ENCODE measurements around the gene MED20. TPM values are rescaled to one million over a fixed set of nuclear protein-coding genes. Genes with fewer than 3 reads are reported as not detected.

The MED20 gene
- total RNA-seq, 1 experiment from 2014 or later, result 42.4 TPM

GRCh38 chr6:41942067-41942851, 21.3 kb upstream of the MED20 start:
- H3K27ac Mint-ChIP-seq, result peak overlapping the region; percentile 46
- ChIA-PET POLR2A (interaction anchor here (0.6 to 1.6 kb wide), 3 partner anchors 23 to 161 kb away, joined by 4 to 7 read pairs (median 4); no protein-coding TSS in a partner anchor), CTCF (interaction anchor here (0.6 to 5.1 kb wide), 8 partner anchors 21 to 208 kb away, joined by 3 to 91 read pairs (median 8); partner anchors contain the start of genes BYSL, MED20 and TOMM6)
- DNase-seq (ENCODE audit: low spot score) (no peak), ATAC-seq (no peak)
- TF ChIP-seq ATF3 (CRISPR knock-in tag; conservative IDR thresholded peaks at IDR 0.05) (no peak), NFYB (CRISPR knock-in tag; conservative IDR thresholded peaks at IDR 0.05; ENCODE audit: low read depth) (no peak), FOXK1 (CRISPR knock-in tag; IDR thresholded peaks at IDR 0.05) (no peak), ZNF425 (CRISPR knock-in tag; conservative IDR thresholded peaks at IDR 0.05) (no peak), MXD4 (CRISPR knock-in tag; IDR thresholded peaks at IDR 0.05; ENCODE audit: borderline replicate concordance) (no peak), NR3C1 (CRISPR knock-in tag; conservative IDR thresholded peaks at IDR 0.05; ENCODE audit: low read depth) (no peak), JUN (CRISPR knock-in tag; IDR thresholded peaks at IDR 0.05) (no peak), ZNF263 (CRISPR knock-in tag; IDR thresholded peaks at IDR 0.05; ENCODE audit: low read depth) (no peak), MLX (CRISPR knock-in tag; IDR thresholded peaks at IDR 0.05) (no peak), JAZF1 (CRISPR knock-in tag; IDR thresholded peaks at IDR 0.05) (no peak), ETV6 (CRISPR knock-in tag; IDR thresholded peaks at IDR 0.05) (no peak), GABPB1 (CRISPR knock-in tag; IDR thresholded peaks at IDR 0.05) (no peak)
- TF ChIP-seq, protein P1, sequence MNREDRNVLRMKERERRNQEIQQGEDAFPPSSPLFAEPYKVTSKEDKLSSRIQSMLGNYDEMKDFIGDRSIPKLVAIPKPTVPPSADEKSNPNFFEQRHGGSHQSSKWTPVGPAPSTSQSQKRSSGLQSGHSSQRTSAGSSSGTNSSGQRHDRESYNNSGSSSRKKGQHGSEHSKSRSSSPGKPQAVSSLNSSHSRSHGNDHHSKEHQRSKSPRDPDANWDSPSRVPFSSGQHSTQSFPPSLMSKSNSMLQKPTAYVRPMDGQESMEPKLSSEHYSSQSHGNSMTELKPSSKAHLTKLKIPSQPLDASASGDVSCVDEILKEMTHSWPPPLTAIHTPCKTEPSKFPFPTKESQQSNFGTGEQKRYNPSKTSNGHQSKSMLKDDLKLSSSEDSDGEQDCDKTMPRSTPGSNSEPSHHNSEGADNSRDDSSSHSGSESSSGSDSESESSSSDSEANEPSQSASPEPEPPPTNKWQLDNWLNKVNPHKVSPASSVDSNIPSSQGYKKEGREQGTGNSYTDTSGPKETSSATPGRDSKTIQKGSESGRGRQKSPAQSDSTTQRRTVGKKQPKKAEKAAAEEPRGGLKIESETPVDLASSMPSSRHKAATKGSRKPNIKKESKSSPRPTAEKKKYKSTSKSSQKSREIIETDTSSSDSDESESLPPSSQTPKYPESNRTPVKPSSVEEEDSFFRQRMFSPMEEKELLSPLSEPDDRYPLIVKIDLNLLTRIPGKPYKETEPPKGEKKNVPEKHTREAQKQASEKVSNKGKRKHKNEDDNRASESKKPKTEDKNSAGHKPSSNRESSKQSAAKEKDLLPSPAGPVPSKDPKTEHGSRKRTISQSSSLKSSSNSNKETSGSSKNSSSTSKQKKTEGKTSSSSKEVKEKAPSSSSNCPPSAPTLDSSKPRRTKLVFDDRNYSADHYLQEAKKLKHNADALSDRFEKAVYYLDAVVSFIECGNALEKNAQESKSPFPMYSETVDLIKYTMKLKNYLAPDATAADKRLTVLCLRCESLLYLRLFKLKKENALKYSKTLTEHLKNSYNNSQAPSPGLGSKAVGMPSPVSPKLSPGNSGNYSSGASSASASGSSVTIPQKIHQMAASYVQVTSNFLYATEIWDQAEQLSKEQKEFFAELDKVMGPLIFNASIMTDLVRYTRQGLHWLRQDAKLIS (CRISPR knock-in tag; IDR thresholded peaks at IDR 0.05; ENCODE audit: borderline replicate concordance), result no peak
- no peaks in the 10 kb centered on the region for H3K9me3 Mint-ChIP-seq
- H3K27me3 Mint-ChIP-seq (ENCODE audit: low read depth), result no peaks in the 10 kb centered on the region; the same call in 1 of the 2 replicates
- H3K4me3 Mint-ChIP-seq, result peak overlapping the region; percentile 64
- no peaks in the 10 kb centered on the region for H3K36me3 Mint-ChIP-seq
- peaks cover 32% of the 10 kb centered on the region for H3K4me1 Mint-ChIP-seq

DNA sequence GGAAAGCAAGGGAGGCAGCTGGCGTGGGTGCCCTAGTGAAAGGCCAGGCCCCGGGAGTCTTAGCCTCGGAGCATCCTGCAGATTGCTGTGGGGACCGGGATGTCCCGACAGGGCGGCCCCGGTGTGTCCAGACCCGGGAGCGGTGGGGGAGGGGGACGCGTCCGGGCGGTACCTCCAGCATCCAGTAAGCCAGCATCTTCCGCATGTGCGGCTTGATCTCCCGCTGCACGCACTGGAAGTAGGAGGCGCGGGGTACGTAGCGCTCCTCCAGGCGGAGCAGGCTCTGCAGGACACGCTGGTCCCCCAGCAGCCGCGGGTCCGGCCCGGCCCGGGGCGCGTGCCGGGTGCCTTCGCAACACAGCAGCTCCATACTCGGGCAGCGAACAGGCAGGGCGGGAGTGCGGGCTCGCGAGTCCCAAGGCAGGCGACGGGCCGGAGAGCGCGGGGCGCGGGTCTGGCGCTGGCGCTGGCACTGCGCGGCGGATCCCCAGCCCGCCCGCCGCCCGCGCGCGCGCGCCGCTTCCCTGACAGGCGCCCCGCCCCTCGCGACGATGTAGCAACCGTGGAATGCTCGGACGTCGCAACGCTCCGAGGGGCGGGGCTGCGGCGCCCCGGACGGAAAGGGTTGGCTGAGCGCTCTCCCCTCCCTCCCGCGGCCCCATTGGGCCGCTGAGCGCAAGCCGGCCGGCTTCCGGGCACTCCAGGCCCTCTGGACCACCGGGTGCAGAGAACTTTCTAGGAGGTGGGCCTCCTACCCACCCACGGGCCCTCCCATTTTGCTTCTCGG, 20.5 kb upstream of the MED20 start, which contains the start of gene CCND3:
Gene CCND3 (minus strand): TSS at position 529 of the 787 bp plus-strand sequence. CDS start 159 bp downstream, at position 370.
- Mint-ChIP-seq H3K27me3 (ENCODE audit: low read depth) (no peaks in the 10 kb centered on the region), H3K4me3 (peak within 1 kb of the TSS; percentile 92), H3K9me3 (no peaks in the 10 kb centered on the region), H3K36me3 (no peaks in the 10 kb centered on the region; the same call in 1 of the 2 replicates), H3K4me1 (peaks cover 32% of the 10 kb centered on the region), H3K27ac (peak within 1 kb of the TSS; percentile 46)
- DNase-seq (ENCODE audit: low spot score) (peak; percentile 81), ATAC-seq (peak; percentile 62)
- POLR2A ChIA-PET, result interaction anchor here (1.1 to 1.6 kb wide), 2 partner anchors 24 to 155 kb away, joined by 3 to 7 read pairs; no protein-coding TSS in a partner anchor
- CTCF ChIA-PET, result interaction anchor here (0.6 to 5.1 kb wide), 8 partner anchors 20 to 163 kb away, joined by 3 to 91 read pairs (median 8); partner anchors contain the start of genes BYSL, MED20 and TOMM6
- TF ChIP-seq, protein P2, sequence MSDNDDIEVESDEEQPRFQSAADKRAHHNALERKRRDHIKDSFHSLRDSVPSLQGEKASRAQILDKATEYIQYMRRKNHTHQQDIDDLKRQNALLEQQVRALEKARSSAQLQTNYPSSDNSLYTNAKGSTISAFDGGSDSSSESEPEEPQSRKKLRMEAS (CRISPR knock-in tag; IDR thresholded peaks at IDR 0.05), result peak; percentile 49; the same call in 1 of the 2 replicates
- 0 out of 2 replicates have a peak, but pooled peaks have one; percentile 14 for TF ChIP-seq MLX (CRISPR knock-in tag; IDR thresholded peaks at IDR 0.05)
- TF ChIP-seq, protein P3, sequence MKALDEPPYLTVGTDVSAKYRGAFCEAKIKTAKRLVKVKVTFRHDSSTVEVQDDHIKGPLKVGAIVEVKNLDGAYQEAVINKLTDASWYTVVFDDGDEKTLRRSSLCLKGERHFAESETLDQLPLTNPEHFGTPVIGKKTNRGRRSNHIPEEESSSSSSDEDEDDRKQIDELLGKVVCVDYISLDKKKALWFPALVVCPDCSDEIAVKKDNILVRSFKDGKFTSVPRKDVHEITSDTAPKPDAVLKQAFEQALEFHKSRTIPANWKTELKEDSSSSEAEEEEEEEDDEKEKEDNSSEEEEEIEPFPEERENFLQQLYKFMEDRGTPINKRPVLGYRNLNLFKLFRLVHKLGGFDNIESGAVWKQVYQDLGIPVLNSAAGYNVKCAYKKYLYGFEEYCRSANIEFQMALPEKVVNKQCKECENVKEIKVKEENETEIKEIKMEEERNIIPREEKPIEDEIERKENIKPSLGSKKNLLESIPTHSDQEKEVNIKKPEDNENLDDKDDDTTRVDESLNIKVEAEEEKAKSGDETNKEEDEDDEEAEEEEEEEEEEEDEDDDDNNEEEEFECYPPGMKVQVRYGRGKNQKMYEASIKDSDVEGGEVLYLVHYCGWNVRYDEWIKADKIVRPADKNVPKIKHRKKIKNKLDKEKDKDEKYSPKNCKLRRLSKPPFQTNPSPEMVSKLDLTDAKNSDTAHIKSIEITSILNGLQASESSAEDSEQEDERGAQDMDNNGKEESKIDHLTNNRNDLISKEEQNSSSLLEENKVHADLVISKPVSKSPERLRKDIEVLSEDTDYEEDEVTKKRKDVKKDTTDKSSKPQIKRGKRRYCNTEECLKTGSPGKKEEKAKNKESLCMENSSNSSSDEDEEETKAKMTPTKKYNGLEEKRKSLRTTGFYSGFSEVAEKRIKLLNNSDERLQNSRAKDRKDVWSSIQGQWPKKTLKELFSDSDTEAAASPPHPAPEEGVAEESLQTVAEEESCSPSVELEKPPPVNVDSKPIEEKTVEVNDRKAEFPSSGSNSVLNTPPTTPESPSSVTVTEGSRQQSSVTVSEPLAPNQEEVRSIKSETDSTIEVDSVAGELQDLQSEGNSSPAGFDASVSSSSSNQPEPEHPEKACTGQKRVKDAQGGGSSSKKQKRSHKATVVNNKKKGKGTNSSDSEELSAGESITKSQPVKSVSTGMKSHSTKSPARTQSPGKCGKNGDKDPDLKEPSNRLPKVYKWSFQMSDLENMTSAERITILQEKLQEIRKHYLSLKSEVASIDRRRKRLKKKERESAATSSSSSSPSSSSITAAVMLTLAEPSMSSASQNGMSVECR (CRISPR knock-in tag; IDR thresholded peaks at IDR 0.05; ENCODE audit: borderline replicate concordance), result peak; percentile 72
- TF ChIP-seq ETV6 (CRISPR knock-in tag; IDR thresholded peaks at IDR 0.05), result 0 out of 2 replicates have a peak, but pooled peaks have one; percentile 27
- TF ChIP-seq ZBTB43 (CRISPR knock-in tag; IDR thresholded peaks at IDR 0.05), result 0 out of 2 replicates have a peak, but pooled peaks have one; percentile 23
- TF ChIP-seq FOXK1 (CRISPR knock-in tag; IDR thresholded peaks at IDR 0.05), result no peak; the same call in 1 of the 2 replicates
